AG09319 (cell line): ENCODE data around the gene HECTD3.
"Not testable (repeated sequence)": the region's sequence is repeated elsewhere in the genome, so short reads cannot be mapped to it uniquely, and the experiment has no call there.

Experiments
- DNase-seq: peaks from one replicate; pipeline ENCODE4 v3.0.0-alpha.2; 2010; ENCODE audit warnings: low read depth; ENCODE audit errors: extremely low read depth
- TF ChIP-seq, protein P1 (sequence below): IDR thresholded peaks from 2 replicates; pipeline ENCODE4 v1.5.1; 2011; ENCODE audit warnings: low read depth, mild to moderate bottlenecking, inconsistent platforms, low read length, moderate library complexity

Gene HECTD3

DNA sequence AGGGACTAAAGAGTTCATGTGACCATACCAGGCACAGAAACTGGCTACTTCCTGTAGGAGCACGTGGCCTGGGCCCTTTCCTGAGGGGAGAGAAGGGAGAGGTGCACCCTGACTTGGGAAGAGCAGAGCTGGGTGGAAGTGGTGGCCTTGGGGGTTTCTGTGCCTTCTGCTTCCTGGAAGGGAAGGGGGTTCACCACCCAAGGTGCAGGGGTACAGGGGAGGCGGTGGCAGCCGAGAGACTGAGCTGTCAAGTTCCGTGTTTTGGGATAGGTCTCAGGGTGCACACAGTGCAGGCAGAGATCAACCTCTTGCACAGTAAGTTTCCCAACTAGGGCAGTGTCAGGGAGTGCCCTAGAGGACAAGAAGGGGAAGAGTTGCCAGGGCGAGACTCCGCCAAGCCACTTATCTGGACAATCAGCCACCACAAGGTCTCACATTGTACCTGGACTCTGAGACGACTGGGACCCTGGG lies 10.1 kb downstream of the HECTD3 start:
- TF ChIP-seq, protein P1, sequence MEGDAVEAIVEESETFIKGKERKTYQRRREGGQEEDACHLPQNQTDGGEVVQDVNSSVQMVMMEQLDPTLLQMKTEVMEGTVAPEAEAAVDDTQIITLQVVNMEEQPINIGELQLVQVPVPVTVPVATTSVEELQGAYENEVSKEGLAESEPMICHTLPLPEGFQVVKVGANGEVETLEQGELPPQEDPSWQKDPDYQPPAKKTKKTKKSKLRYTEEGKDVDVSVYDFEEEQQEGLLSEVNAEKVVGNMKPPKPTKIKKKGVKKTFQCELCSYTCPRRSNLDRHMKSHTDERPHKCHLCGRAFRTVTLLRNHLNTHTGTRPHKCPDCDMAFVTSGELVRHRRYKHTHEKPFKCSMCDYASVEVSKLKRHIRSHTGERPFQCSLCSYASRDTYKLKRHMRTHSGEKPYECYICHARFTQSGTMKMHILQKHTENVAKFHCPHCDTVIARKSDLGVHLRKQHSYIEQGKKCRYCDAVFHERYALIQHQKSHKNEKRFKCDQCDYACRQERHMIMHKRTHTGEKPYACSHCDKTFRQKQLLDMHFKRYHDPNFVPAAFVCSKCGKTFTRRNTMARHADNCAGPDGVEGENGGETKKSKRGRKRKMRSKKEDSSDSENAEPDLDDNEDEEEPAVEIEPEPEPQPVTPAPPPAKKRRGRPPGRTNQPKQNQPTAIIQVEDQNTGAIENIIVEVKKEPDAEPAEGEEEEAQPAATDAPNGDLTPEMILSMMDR = no peak
- DNase-seq = no peak

DNA sequence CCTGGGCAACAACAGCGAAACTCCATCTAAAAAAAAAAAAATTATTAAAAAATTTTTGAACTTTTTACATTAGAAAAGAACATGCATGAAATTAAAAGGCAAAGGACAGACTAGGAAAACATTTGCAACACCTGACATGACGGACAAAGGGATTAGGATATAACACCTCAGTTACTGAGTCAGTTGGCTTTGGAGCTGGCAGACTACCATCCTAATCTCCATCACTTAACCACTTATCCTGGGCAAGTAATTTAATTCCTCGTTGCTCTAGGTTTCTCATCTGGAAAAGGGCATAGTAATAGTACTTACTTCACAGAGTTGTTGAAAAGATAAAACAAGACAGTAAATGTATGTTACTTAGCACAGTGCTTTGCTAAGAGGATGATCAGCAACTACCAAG lies 11.9 kb downstream of the HECTD3 start:
- no peak for DNase-seq
- TF ChIP-seq, protein P1 = no peak

DNA sequence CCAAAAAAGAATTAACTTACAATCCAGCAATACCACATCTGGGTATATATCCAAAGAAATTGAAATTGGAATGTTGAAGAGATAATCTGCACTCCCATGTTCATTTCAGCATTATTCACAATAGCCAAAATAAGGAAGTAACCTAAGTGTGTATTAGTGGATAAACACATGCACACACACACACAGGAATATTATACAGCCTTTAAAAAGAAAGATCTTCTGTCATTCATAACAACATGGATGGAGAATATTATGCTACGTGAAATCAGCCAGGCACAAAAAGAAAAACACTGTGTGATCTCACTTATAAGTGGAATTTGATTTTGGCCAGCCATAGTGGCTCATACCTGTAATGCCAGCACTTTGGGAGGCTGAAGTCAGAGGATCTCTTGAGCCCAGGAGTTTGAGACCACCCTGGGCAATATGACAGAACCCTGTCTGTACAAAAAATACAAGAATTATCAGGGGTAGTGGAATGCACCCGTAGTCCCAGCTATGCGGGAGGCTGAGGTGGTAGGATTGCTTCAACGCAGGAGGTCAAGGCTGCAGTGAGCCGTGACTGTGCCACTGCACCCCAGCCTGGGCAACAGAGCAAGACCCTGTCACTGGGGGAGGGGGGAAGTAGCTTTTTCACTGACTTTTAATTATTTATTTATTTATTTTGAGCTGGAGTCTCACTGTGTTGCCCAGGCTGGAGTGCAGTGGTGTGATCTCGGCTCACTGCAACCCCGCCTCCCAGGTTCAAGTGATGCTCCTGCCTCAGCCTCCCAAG lies 15.5 kb downstream of the HECTD3 start:
- TF ChIP-seq, protein P1 = no peak
- DNase-seq = no peak

DNA sequence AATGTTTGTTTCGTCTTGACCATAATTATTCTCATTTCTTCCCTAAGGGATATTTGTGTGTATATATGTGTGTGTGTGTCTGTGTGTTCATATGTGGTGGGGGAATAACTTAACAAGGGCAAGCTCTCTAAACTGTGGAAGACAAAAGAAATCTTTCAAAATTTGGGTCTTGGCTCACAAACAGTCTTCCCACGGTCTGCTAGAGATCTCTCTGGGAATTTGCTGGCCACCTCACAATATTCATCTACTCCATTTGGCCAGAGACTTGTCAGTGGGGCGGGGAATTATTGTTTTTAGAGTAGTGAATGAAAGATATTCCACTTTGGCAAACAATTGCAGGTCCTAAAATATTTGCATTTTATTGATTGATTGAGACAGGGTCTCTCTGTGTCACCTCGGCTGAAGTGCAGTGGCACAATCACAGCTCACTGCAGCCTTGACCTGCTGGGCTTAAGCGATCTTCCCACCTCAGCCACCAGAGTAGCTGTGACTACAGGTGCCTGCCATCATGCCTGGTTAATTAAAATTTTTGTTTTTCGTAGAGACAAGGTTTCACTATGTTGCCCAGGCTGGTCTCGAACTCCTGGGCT lies 16.7 kb downstream of the HECTD3 start:
- DNase-seq = no peak

DNA sequence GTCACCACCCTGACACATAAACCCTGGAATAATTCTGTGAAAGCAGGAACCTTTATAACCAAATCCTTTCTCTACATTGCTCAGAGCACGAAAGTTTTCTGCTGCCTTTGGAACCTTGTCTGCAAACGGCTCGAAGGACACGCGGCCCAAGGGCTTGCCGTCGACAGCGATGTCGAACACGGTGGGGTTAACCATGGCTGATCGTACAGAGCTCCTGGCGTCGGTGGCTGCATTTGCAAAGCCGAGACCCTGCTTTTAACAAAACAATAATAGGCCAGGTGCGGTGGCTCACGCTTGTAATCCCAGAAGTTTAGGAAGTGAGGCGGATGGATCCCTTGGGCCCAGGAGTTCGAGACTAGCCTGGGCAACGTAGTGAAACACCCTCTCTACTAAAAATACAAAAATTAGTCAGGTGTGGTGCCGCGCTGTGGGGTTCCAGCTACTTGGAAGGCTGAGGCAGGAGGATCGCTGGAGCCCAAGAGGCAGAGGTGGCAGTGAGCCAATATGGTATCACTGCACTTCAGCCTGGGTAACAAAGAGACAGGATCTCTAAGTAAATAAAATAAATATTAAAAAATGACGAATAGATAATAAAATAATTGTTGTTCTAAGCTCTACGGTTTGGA lies 22.5 kb downstream of the HECTD3 start:
- no peak for DNase-seq
- TF ChIP-seq, protein P1 = no peak

More for the DNA sequence above, 16.7 kb downstream of the HECTD3 start:
- TF ChIP-seq, protein P1 = no peak

DNA sequence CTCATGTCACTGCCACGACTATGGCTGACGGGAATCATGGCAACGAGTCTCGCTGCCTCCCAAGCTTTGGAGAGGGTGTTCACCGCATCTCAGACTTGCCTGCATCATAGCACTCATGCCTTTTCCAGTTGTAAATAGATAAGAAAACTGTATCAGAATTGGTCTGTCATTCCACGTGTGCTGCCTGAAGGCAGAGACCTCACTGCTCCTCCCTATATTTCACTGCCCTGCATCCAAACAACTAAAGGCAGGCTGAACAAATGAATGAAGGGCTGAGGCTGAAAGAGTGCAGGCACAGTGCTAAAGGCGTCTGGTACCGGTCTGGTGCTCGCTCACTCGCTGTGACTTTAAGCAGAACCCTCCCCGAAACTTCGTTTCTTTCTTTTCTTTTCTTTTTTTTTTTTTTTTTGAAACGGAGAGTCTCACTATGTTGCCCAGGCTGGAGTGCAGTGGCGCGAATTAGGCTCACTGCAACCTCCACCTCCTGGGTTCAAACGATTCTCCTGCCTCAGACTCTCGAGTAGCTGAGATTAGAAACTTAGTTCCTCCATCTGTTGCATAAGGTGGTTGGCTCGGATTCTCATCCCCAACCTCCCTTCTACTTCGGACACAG lies 25.3 kb downstream of the HECTD3 start:
- DNase-seq = no peak
- TF ChIP-seq, protein P1 = no peak

DNA sequence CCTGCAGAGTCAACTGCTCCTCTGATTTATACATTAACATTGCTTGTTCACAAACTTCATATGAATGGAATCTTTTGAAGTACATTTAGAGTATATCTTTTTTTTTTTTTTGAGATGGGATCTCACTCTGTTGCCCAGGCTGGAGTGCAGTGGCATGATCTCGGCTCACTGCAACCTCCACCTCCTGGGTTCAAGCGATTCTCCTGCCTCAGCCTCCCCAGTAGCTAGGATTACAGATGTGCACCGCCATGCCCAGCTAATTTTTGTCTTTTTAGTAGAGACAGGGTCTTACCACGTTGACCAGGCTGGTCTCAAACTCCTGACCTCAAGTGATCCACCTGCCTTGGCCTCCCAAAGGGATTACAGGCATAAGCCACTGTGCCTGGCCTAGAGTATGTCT lies 33.8 kb downstream of the HECTD3 start:
- DNase-seq = not testable (repeated sequence)
